Gastroesophageal sphincter (tissue), 3 donors: Measurements from ENCODE around the gene FOXO4.

Experiments used
- EP300 ChIP-seq: sonication (generic); formaldehyde crosslinking; IDR thresholded peaks from one replicate; pipeline ENCODE4 v1.6.1; 2017; ENCODE audit warnings: antibody characterized with exemption, mild to moderate bottlenecking
- POLR2A ChIP-seq, 2 donors: fragments of 450-650 bp; IDR thresholded peaks; one replicate each; pipeline ENCODE4 v1.6.1; 2017; ENCODE audit warnings: antibody characterized with exemption in 2 of 2, mild to moderate bottlenecking in 2 of 2, moderate library complexity in 1 of 2
- POLR2AphosphoS5 ChIP-seq: sonication (generic); formaldehyde crosslinking; IDR thresholded peaks from one replicate; pipeline ENCODE4 v1.6.1; 2017; ENCODE audit warnings: antibody characterized with exemption
- TF ChIP-seq, protein P1 (sequence below), 4 experiments: fragments of 200-600 bp in 2 of 4; fragments of 450-650 bp in 2 of 4; sonication (generic) in 1 of 4; IDR thresholded peaks; one replicate each; pipeline ENCODE4 v1.5.1; 2017 to 2019; ENCODE audit warnings: antibody characterized with exemption in 4 of 4, mild to moderate bottlenecking in 2 of 4, moderate library complexity in 2 of 4

- TF ChIP-seq, protein P1, sequence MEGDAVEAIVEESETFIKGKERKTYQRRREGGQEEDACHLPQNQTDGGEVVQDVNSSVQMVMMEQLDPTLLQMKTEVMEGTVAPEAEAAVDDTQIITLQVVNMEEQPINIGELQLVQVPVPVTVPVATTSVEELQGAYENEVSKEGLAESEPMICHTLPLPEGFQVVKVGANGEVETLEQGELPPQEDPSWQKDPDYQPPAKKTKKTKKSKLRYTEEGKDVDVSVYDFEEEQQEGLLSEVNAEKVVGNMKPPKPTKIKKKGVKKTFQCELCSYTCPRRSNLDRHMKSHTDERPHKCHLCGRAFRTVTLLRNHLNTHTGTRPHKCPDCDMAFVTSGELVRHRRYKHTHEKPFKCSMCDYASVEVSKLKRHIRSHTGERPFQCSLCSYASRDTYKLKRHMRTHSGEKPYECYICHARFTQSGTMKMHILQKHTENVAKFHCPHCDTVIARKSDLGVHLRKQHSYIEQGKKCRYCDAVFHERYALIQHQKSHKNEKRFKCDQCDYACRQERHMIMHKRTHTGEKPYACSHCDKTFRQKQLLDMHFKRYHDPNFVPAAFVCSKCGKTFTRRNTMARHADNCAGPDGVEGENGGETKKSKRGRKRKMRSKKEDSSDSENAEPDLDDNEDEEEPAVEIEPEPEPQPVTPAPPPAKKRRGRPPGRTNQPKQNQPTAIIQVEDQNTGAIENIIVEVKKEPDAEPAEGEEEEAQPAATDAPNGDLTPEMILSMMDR (IDR thresholded peaks at IDR 0.05) = no peak
- TF ChIP-seq POLR2AphosphoS5 (no peak), POLR2A (IDR thresholded peaks at IDR 0.05) (no peak), EP300 (no peak)
Observed at GRCh38 chrX:71148278-71148663, 52.6 kb downstream of the FOXO4 start.
